A549 (cell line): ENCODE results near the gene NEK8. TPM values are rescaled to one million over a fixed set of nuclear protein-coding genes. Genes with fewer than 3 reads are reported as not detected.

Source experiments
- ATAC-seq, 2 experiments: fragments of 200-7000 bp in 1 of 2; fragments of >200 bp in 1 of 2; cut with Nextera tagmentation in 1 of 2; cut with Tn5 transposase in 1 of 2; 3 replicates each; pipeline versions ENCODE4 v1.8.0 to v1.9.1; 2018 to 2020; ENCODE audit warnings: mild to moderate bottlenecking in 1 of 2, moderate library complexity in 1 of 2
- CTCF ChIA-PET: fragments of 300-600 bp; sonication (Branson Sonifier 250); formaldehyde crosslinking; extraction: SDS; loops from one replicate; lab custom pipeline; 2021; ENCODE audit warnings: antibody characterized with exemption, inconsistent platforms; lab: Yijun Ruan, JAX
- POLR2A ChIA-PET: fragments of 350-600 bp; formaldehyde crosslinking; extraction: SDS; loops from one replicate; lab custom pipeline; 2021; ENCODE audit warnings: antibody characterized with exemption, inconsistent platforms; lab: Yijun Ruan, JAX
- DNase-seq, 2 experiments: peaks; one replicate each; pipeline versions ENCODE4 v3.0.0 to v3.0.0-alpha.2; 2011 to 2016; ENCODE audit warnings: low read depth in 1 of 2, low spot score in 1 of 2
- FAIRE-seq: peaks from 2 replicates; lab custom pipeline; 2011; peaks lifted over from hg19 to GRCh38; lab: Jason Lieb, UNC
- H3K27ac ChIP-seq, 2 experiments: fragments of >200 bp; sonication (Bioruptor Twin); formaldehyde crosslinking; 3 replicates each; pipeline ENCODE4 v1.5.1; 2016 to 2017
- H3K4me1 ChIP-seq: fragments of >200 bp; sonication (Bioruptor Twin); formaldehyde crosslinking; 3 replicates; pipeline ENCODE4 v1.6.1; 2016
- H3K4me2 ChIP-seq: fragments of >200 bp; sonication (Bioruptor Twin); formaldehyde crosslinking; 3 replicates; pipeline ENCODE4 v1.6.1; 2016
- H3K4me3 ChIP-seq: fragments of >200 bp; sonication (Bioruptor Twin); formaldehyde crosslinking; 3 replicates; pipeline ENCODE4 v1.5.1; 2016
- H3K9me3 ChIP-seq: fragments of >200 bp; sonication (Bioruptor Twin); formaldehyde crosslinking; 3 replicates; pipeline ENCODE4 v1.6.1; 2016
- ATOH8 ChIP-seq: fragments of 250-450 bp; sonication (Bioruptor Pico); IDR thresholded peaks from 2 replicates; pipeline ENCODE4 v1.5.0; 2020; ENCODE audit warnings: low read depth, mild to moderate bottlenecking, moderate library complexity
- CBX8 ChIP-seq: fragments of 200-600 bp; sonication (generic); IDR thresholded peaks from 2 replicates; pipeline ENCODE4 v1.6.1; 2016
- CHD2 ChIP-seq: fragments of 150-350 bp; IDR thresholded peaks from 2 replicates; pipeline ENCODE4 v1.6.1; 2014; ENCODE audit warnings: low read length; ENCODE audit not compliant: partially characterized antibody
- EHF ChIP-seq: fragments of 250-450 bp; sonication (Bioruptor Pico); IDR thresholded peaks from 2 replicates; pipeline ENCODE4 v1.5.0; 2020; ENCODE audit warnings: mild to moderate bottlenecking
- EP300 ChIP-seq, 2 experiments: fragments of >200 bp; sonication (Bioruptor Twin); formaldehyde crosslinking; IDR thresholded peaks; 2 replicates in 1 of 2; 3 replicates in 1 of 2; pipeline ENCODE4 v1.6.1; 2016 to 2017
- ESRRA ChIP-seq: fragments of 150-350 bp; IDR thresholded peaks from 2 replicates; pipeline ENCODE4 v1.6.1; 2014; ENCODE audit warnings: mild to moderate bottlenecking, low read length, borderline replicate concordance
- HES2 ChIP-seq: fragments of >200 bp; sonication (Bioruptor Twin); formaldehyde crosslinking; IDR thresholded peaks from 2 replicates; pipeline ENCODE4 v1.6.1; 2016
- HMGXB4 ChIP-seq: fragments of 250-450 bp; sonication (Bioruptor Pico); IDR thresholded peaks from 2 replicates; pipeline ENCODE4 v1.5.0; 2021; ENCODE audit warnings: mild to moderate bottlenecking, moderate library complexity, borderline replicate concordance
- HOXA7 ChIP-seq: fragments of 250-450 bp; sonication (Bioruptor Pico); IDR thresholded peaks from 2 replicates; pipeline ENCODE4 v1.5.0; 2020; ENCODE audit warnings: mild to moderate bottlenecking, moderate library complexity
- HOXB13 ChIP-seq: fragments of 250-450 bp; sonication (Bioruptor Pico); IDR thresholded peaks from 2 replicates; pipeline ENCODE4 v1.5.0; 2020; ENCODE audit warnings: low read depth, mild to moderate bottlenecking, moderate library complexity
- HOXB5 ChIP-seq: fragments of 250-450 bp; sonication (Bioruptor Pico); IDR thresholded peaks from 2 replicates; pipeline ENCODE4 v1.5.0; 2020; ENCODE audit warnings: mild to moderate bottlenecking, moderate library complexity
- KDM1A ChIP-seq: fragments of 200-600 bp; sonication (generic); IDR thresholded peaks from 2 replicates; pipeline ENCODE4 v1.6.1; 2016; ENCODE audit warnings: low read depth, mild to moderate bottlenecking
- KDM5A ChIP-seq: fragments of 200-600 bp; sonication (generic); IDR thresholded peaks from 2 replicates; pipeline ENCODE4 v1.6.1; 2016; ENCODE audit warnings: antibody characterized with exemption, mild to moderate bottlenecking
- MAZ ChIP-seq: fragments of 150-350 bp; IDR thresholded peaks from 2 replicates; pipeline ENCODE4 v1.6.1; 2014; ENCODE audit warnings: antibody characterized with exemption, low read depth, low read length, borderline replicate concordance
- MYC ChIP-seq: IDR thresholded peaks from 2 replicates; pipeline ENCODE4 v1.6.1; 2012; ENCODE audit warnings: mild to moderate bottlenecking, inconsistent platforms, low read length, improper control_type of control experiment, borderline replicate concordance
- NFE2L2 ChIP-seq: fragments of 150-350 bp; conservative IDR thresholded peaks from 2 replicates; pipeline ENCODE4 v1.6.1; 2014; ENCODE audit warnings: low read length
- NPAS2 ChIP-seq: fragments of 250-450 bp; sonication (Bioruptor Pico); IDR thresholded peaks from 2 replicates; pipeline ENCODE4 v1.8.0; 2022; ENCODE audit warnings: mild to moderate bottlenecking, moderate library complexity, borderline replicate concordance
- NR3C1 ChIP-seq: fragments of >200 bp; sonication (Bioruptor Twin); formaldehyde crosslinking; IDR thresholded peaks from 3 replicates; pipeline ENCODE4 v1.6.1; 2017
- POLR2A ChIP-seq: IDR thresholded peaks from 2 replicates; pipeline ENCODE4 v1.6.1; 2012; ENCODE audit warnings: mild to moderate bottlenecking, low read length
- RAD21 ChIP-seq, 2 experiments: fragments of >200 bp in 1 of 2; sonication (Bioruptor Twin) in 1 of 2; formaldehyde crosslinking in 1 of 2; IDR thresholded peaks in 1 of 2; conservative IDR thresholded peaks in 1 of 2; 2 replicates in 1 of 2; 3 replicates in 1 of 2; pipeline ENCODE4 v1.6.1; 2012 to 2018; ENCODE audit warnings: inconsistent platforms in 1 of 2
- RNF2 ChIP-seq: fragments of 200-600 bp; sonication (generic); IDR thresholded peaks from 2 replicates; pipeline ENCODE4 v1.6.1; 2016; ENCODE audit warnings: low read depth, mild to moderate bottlenecking, antibody characterized with exemption, moderate library complexity, borderline replicate concordance
- SMC3 ChIP-seq: fragments of >200 bp; sonication (Bioruptor Twin); formaldehyde crosslinking; IDR thresholded peaks from 3 replicates; pipeline ENCODE4 v1.6.1; 2018; ENCODE audit warnings: inconsistent platforms
- ZFP36 ChIP-seq: fragments of 450-650 bp; IDR thresholded peaks from 2 replicates; pipeline ENCODE4 v1.6.1; 2014; ENCODE audit warnings: borderline replicate concordance; ENCODE audit not compliant: partially characterized antibody
- ZNF302 ChIP-seq: fragments of 250-450 bp; sonication (Bioruptor Pico); IDR thresholded peaks from 2 replicates; pipeline ENCODE4 v1.9.0; 2021; ENCODE audit warnings: inconsistent platforms, mild to moderate bottlenecking, moderate library complexity
- ZSCAN20 ChIP-seq: fragments of 250-450 bp; sonication (Bioruptor Pico); IDR thresholded peaks from 2 replicates; pipeline ENCODE4 v1.8.0; 2022; ENCODE audit warnings: mild to moderate bottlenecking, moderate library complexity
- WGBS: methylation state at CpG from one replicate; pipeline ENCODE4 v1.1.6; 2017; ENCODE audit errors: missing lambda C conversion rate; 5-methylcytosine and 5-hydroxymethylcytosine counted together
- polyA plus RNA-seq, 4 experiments: library from polyadenylated mRNA; depleted of rRNA in 3 of 4; stranded (reverse); fragments of >200 nt; fragmentation: RNase III in 1 of 4; extraction: RNeasy Plus Mini Kit Qiagen cat#74134 plus additional on column Dnase treatment in 1 of 4; gene quantifications; 2 replicates in 3 of 4; 3 replicates in 1 of 4; pipeline ENCODE4 v1.2.3, GENCODE V29; 2011 to 2017

NEK8 gene
- polyA plus RNA-seq, 2 of the 4 experiments (the other 2 are of a cell fraction) = 5.1 to 5.3 TPM

GRCh38 chr17:28763804-28764266 lies 35.2 kb downstream of the NEK8 start (continued):
- TF ChIP-seq MAZ = no peak
- TF ChIP-seq HOXB5 (CRISPR knock-in tag) = no peak
- TF ChIP-seq SMC3 = peak; percentile 92
- peak; percentile 87 to 89 for TF ChIP-seq RAD21 (conservative IDR thresholded peaks at IDR 0.05 in 1 of 2, IDR thresholded peaks at IDR 0.05 in 1 of 2)
- TF ChIP-seq POLR2A = no peak
- TF ChIP-seq ZSCAN20 (CRISPR knock-in tag) = no peak
- TF ChIP-seq HES2 = no peak
- no peak for TF ChIP-seq MYC
- no peak for TF ChIP-seq ATOH8 (CRISPR knock-in tag)
- no peak for TF ChIP-seq CBX8

- ATAC-seq = no peak
- FAIRE-seq = no peak
- CTCF ChIA-PET = interaction anchor here (0.9 to 17.8 kb wide), 29 partner anchors 9 to 352 kb away, joined by 3 to 493 read pairs (median 24); partner anchors contain the start of genes DHRS13, ERAL1, FAM222B and FLOT2
- Histone ChIP-seq H3K4me1 (peaks cover 15% of the 10 kb centered on the region), H3K9me3 (no peaks in the 10 kb centered on the region), H3K4me2 (no peak overlapping the region), H3K4me3 (no peak overlapping the region), H3K27ac (no peak overlapping the region)
- 91% methylated on average over 4 of the region's 4 CpGs for WGBS
- POLR2A ChIA-PET = interaction anchor here (2.2 kb wide), 1 partner anchor 77 kb away, joined by 7 read pairs; the partner anchor contains the start of gene FAM222B
- DNase-seq = no peak
- TF ChIP-seq NPAS2 (CRISPR knock-in tag) (no peak), RNF2 (no peak), HOXB13 (CRISPR knock-in tag) (no peak), HOXA7 (CRISPR knock-in tag) (no peak), KDM1A (no peak), EHF (no peak), KDM5A (no peak), CHD2 (no peak)
- TF ChIP-seq, all 56 proteins: peak for 0
These were observed 36.5 kb downstream of the NEK8 start for GRCh38 chr17:28765038-28765437.

GRCh38 chr17:28773736-28774135 lies 45.1 kb downstream of the NEK8 start:
- no peak for ATAC-seq
- H3K27ac ChIP-seq = no peak overlapping the region
- WGBS = 92% methylated on average over 6 of the region's 6 CpGs
- ChIA-PET CTCF (interaction anchor here (0.6 to 17.8 kb wide), 17 partner anchors 10 to 1374 kb away, joined by 3 to 493 read pairs (median 3); partner anchors contain the start of genes DHRS13, FLOT2 and SLC13A2), POLR2A (no interaction called here)
- H3K4me1 ChIP-seq = peaks cover 3% of the 10 kb centered on the region; the same call in 1 of the 3 replicates
- no peak for FAIRE-seq
- no peaks in the 10 kb centered on the region for H3K9me3 ChIP-seq
- H3K4me2 ChIP-seq = no peak overlapping the region
- TF ChIP-seq NR3C1 = no peak
- TF ChIP-seq HMGXB4 = no peak
- TF ChIP-seq CHD2 = no peak
- no peak for TF ChIP-seq EHF
- no peak for TF ChIP-seq HOXA7 (CRISPR knock-in tag)
- no peak for TF ChIP-seq ZFP36
- no peak for TF ChIP-seq ESRRA
- TF ChIP-seq EP300 (IDR thresholded peaks at IDR 0.05) = no peak
- no peak for TF ChIP-seq ZNF302 (CRISPR knock-in tag)
- no peak for TF ChIP-seq NFE2L2
- TF ChIP-seq, all 56 proteins: peak for 0
- DNase-seq = no peak
- H3K4me3 ChIP-seq = no peak overlapping the region
